Jurkat, Clone E6-1 (cell line): ENCODE results near the gene CAP2.
"Not testable (repeated sequence)": the region's sequence is repeated elsewhere in the genome, so short reads cannot be mapped to it uniquely, and the experiment has no call there.

Experiments
- DNase-seq: peaks from one replicate; pipeline ENCODE4 v3.0.0-alpha.2; 2011; ENCODE audit warnings: low read depth, low spot score
- H3K4me3 ChIP-seq: 2 replicates; pipeline ENCODE4 v1.5.1; 2011; ENCODE audit warnings: mild to moderate bottlenecking, low read length, control low read depth, moderate library complexity

The CAP2 gene

GRCh38 chr6:17428595-17429120 is 35.3 kb downstream of the CAP2 start:
- not testable (repeated sequence) for DNase-seq, H3K4me3 ChIP-seq

- H3K4me3 ChIP-seq = no peak overlapping the region
- DNase-seq = no peak
These were observed 36.1 kb downstream of the CAP2 start for GRCh38 chr6:17429383-17430061.

GRCh38 chr6:17431581-17431980 is 38.2 kb downstream of the CAP2 start:
- DNase-seq = no peak
- no peak overlapping the region for H3K4me3 ChIP-seq

GRCh38 chr6:17432356-17432755 is 39.0 kb downstream of the CAP2 start:
- H3K4me3 ChIP-seq = no peak overlapping the region
- DNase-seq = no peak

GRCh38 chr6:17439243-17439993 is 46.0 kb downstream of the CAP2 start:
- DNase-seq = no peak
- H3K4me3 ChIP-seq = no peak overlapping the region

GRCh38 chr6:17440811-17441210 is 47.4 kb downstream of the CAP2 start:
- not testable (repeated sequence) for DNase-seq

GRCh38 chr6:17442196-17442595 is 48.8 kb downstream of the CAP2 start:
- no peak for DNase-seq
- H3K4me3 ChIP-seq = no peak overlapping the region

More at GRCh38 chr6:17440811-17441210, 47.4 kb downstream of the CAP2 start:
- not testable (repeated sequence) for H3K4me3 ChIP-seq

GRCh38 chr6:17446713-17447112 is 53.3 kb downstream of the CAP2 start:
- no peak for DNase-seq
- no peak overlapping the region for H3K4me3 ChIP-seq

GRCh38 chr6:17448165-17448564 is 54.8 kb downstream of the CAP2 start:
- no peak for DNase-seq
- no peak overlapping the region for H3K4me3 ChIP-seq

- no peak overlapping the region for H3K4me3 ChIP-seq
- no peak for DNase-seq
These were observed 57.0 kb downstream of the CAP2 start for GRCh38 chr6:17450397-17450796.

GRCh38 chr6:17450832-17451231 is 57.4 kb downstream of the CAP2 start:
- no peak overlapping the region for H3K4me3 ChIP-seq
- DNase-seq = no peak

GRCh38 chr6:17452096-17452495 is 58.7 kb downstream of the CAP2 start:
- no peak overlapping the region for H3K4me3 ChIP-seq
- no peak for DNase-seq

- H3K4me3 ChIP-seq = no peak overlapping the region
- no peak for DNase-seq
These were observed 61.1 kb downstream of the CAP2 start for GRCh38 chr6:17454316-17455005.

GRCh38 chr6:17455919-17456318 is 62.5 kb downstream of the CAP2 start:
- DNase-seq = no peak
- no peak overlapping the region for H3K4me3 ChIP-seq

- H3K4me3 ChIP-seq = no peak overlapping the region
- DNase-seq = no peak
These were observed 63.3 kb downstream of the CAP2 start for GRCh38 chr6:17456711-17457110.

GRCh38 chr6:17457405-17457804 is 64.0 kb downstream of the CAP2 start:
- DNase-seq = no peak
- no peak overlapping the region for H3K4me3 ChIP-seq

- DNase-seq = no peak
- H3K4me3 ChIP-seq = no peak overlapping the region
These were observed 64.6 kb downstream of the CAP2 start for GRCh38 chr6:17457956-17458355.

- no peak overlapping the region for H3K4me3 ChIP-seq
- no peak for DNase-seq
These were observed 65.6 kb downstream of the CAP2 start for GRCh38 chr6:17458966-17459365.

- no peak overlapping the region for H3K4me3 ChIP-seq
- no peak for DNase-seq
These were observed 67.5 kb downstream of the CAP2 start for GRCh38 chr6:17460862-17461261.

- no peak overlapping the region for H3K4me3 ChIP-seq
- no peak for DNase-seq
These were observed 72.8 kb downstream of the CAP2 start for GRCh38 chr6:17466147-17466546.
